ENCODE results near the gene SEMA4D.

GRCh38 chr9:89407070-89407469 lies 90.8 kb downstream of the SEMA4D start:
- TF ChIP-seq CTCF (conservative IDR thresholded peaks at IDR 0.05) (no peak), EZH2 (IDR thresholded peaks at IDR 0.05; ENCODE audit: low read depth) (no peak)

All from PC-9 (cell line).